ENCODE results near the gene SH3PXD2A. TPM values are rescaled to one million over a fixed set of nuclear protein-coding genes. Genes with fewer than 3 reads are reported as not detected.

SH3PXD2A gene
- total and polyA plus RNA-seq, 2 of the 4 experiments (the other 2 are of a cell fraction), result 6.3 to 23.0 TPM

DNA sequence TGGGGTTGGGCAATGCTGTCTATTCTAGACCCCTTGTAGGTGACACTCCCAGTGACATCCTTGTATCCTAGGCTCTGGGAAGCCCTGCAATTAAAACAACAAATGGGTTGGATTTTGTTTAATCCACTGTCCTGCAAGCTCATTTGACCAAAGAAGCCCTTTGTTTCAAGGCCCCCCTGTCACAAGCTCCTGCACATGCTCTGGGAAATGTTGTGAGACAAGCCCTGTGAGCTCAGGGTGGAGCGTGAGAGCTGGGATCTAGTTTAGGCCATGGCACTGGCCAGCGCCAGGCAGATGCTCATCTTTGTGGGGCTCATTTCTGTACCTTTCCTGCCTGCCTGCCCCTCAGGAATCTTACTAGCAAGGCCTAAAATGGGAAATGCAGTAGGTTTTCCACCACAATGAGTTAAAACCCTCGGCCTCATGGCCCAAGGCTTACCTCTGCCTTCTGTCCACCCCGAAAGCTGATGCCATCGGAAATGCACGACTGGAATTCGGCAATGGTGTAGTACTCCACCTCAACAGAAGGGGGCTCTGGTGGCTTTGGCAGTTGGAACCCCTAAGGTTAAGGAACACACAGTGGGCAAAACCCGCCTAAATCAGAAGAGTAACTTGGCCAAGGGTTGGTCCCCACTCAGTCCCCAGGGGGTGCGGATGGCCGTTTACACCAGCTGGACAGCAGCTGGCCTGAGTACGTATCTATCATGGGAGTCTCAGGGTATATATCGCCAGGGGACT, 249.8 kb downstream of the SH3PXD2A start (continued):
- no peak for TF ChIP-seq MAFK (IDR thresholded peaks at IDR 0.05; ENCODE audit: low read depth, low read length)

DNA sequence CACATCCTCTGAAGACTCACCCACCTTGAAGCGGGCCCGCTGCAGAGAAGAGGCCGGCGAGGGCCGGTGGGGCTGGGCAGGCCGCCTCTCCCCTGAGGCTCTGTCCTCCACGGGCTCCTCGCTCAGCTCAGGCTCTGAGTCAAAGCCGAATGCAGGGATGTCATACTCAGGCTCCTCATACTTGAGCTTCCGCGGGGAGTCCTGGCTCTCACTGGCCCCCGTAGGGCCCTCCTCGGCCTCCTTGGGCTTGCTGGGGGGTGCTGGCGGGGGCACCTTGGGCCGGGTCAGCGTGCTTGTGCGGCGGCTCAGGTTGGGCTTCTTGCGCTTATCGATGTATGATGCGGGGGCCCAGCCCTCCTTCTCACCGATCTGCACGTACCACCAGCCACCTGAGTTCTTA, 252.0 kb downstream of the SH3PXD2A start:
- no peak overlapping the region for H2BK5ac ChIP-seq (ENCODE audit: low read depth, low read length, poor library complexity, severe bottlenecking)
- H3K56ac ChIP-seq (ENCODE audit: extremely low read depth, insufficient read depth, low read length), result no peak overlapping the region
- no peak overlapping the region for H3K27ac ChIP-seq (ENCODE audit: insufficient read depth, low read length)
- H2AK9ac ChIP-seq (replicated peaks; ENCODE audit: low read depth, low read length, poor library complexity), result no peak overlapping the region
- no peak overlapping the region for H3K4me2 ChIP-seq (ENCODE audit: low read depth, low read length)
- no peak for DNase-seq
- no peaks in the 10 kb centered on the region for H3K4me1 ChIP-seq (ENCODE audit: control insufficient read depth, insufficient read depth, low read length)
- H3K4ac ChIP-seq (ENCODE audit: low read depth, low read length), result no peak overlapping the region
- H3K9ac ChIP-seq (ENCODE audit: low read depth, low read length), result no peak overlapping the region
- H4K8ac ChIP-seq (ENCODE audit: low read depth in 2 of 2, low read length in 2 of 2), result no peak overlapping the region
- H3K9me1 ChIP-seq (ENCODE audit: insufficient read depth, low read length), result no peaks in the 10 kb centered on the region
- CTCF ChIA-PET, result no interaction called here
- H3K27me3 ChIP-seq (ENCODE audit: control insufficient read depth, insufficient read depth, low read length), result no peaks in the 10 kb centered on the region
- no peaks in the 10 kb centered on the region for H3K9me3 ChIP-seq (ENCODE audit: control insufficient read depth, insufficient read depth, low read length)
- intact Hi-C loops (cut with micrococcal nuclease), result no loop called here
- no peak overlapping the region for H4K91ac ChIP-seq (ENCODE audit: insufficient read depth, low read depth, low read length)
- H2BK15ac ChIP-seq (ENCODE audit: low read depth, low read length), result no peak overlapping the region
- no peak overlapping the region for H3K14ac ChIP-seq (replicated peaks; ENCODE audit: low read depth, low read length)
- POLR2A ChIA-PET (ENCODE audit: unreplicated experiment), result no interaction called here
- ATAC-seq (ENCODE audit: low read depth), result no peak
- no peak overlapping the region for H2AK5ac ChIP-seq (ENCODE audit: low read depth, low read length)
- no peak overlapping the region for H2BK20ac ChIP-seq (ENCODE audit: low read depth, low read length)
- H3K4me3 ChIP-seq (ENCODE audit: insufficient read depth, low read depth, low read length), result no peak overlapping the region
- H4K5ac ChIP-seq (ENCODE audit: low read depth, low read length), result no peak overlapping the region
- no TSS peak for BruUV-seq (replicated peaks)
- no peak overlapping the region for H3K23ac ChIP-seq (ENCODE audit: low read depth, low read length)
- H3K79me1 ChIP-seq (ENCODE audit: low read depth in 1 of 2, low read length in 2 of 2), result peaks cover 0 to 24% of the 10 kb centered on the region in 2 experiments; a peak in 2 of 4 replicates
- 95% methylated on average over 12 of the region's 23 CpGs; no CpG with 5 or more reads in 1 of the 2 experiments for WGBS, 2 experiments (ENCODE audit: extremely low coverage in 2 of 2, insufficient read length in 1 of 2)
- H2AFZ ChIP-seq (replicated peaks; ENCODE audit: low read length, poor library complexity), result no peak overlapping the region
- H4K20me1 ChIP-seq (ENCODE audit: insufficient read depth, low read length), result peaks cover 3% of the 10 kb centered on the region; the same call in 1 of the 2 replicates
- H2BK120ac ChIP-seq (ENCODE audit: low read depth, low read length), result no peak overlapping the region
- no peak overlapping the region for H3K18ac ChIP-seq (ENCODE audit: low read depth, low read length)
- in situ Hi-C loops (cut with MboI; ENCODE audit: low sequenced_read_pairs), result no loop called here
- dilution Hi-C loops (cut with HindIII; ENCODE audit: low sequenced_read_pairs, unreplicated experiment), result no loop called here
- H3K36me3 ChIP-seq (ENCODE audit: control insufficient read depth, insufficient read depth, low read length), result peaks cover 46% of the 10 kb centered on the region
- TF ChIP-seq CEBPB (IDR thresholded peaks at IDR 0.05; ENCODE audit: low read depth, low read length) (no peak), SMC3 (IDR thresholded peaks at IDR 0.05; ENCODE audit: low read depth, low read length) (no peak), RFX5 (IDR thresholded peaks at IDR 0.05; ENCODE audit: low read depth, low read length) (no peak), MAFK (IDR thresholded peaks at IDR 0.05; ENCODE audit: low read depth, low read length) (no peak), BHLHE40 (IDR thresholded peaks at IDR 0.05; ENCODE audit: low read depth, low read length) (no peak), RAD21 (IDR thresholded peaks at IDR 0.05; ENCODE audit: low read length) (no peak), POLR2A (IDR thresholded peaks at IDR 0.05; ENCODE audit: low read depth, low read length) (no peak), MXI1 (IDR thresholded peaks at IDR 0.05; ENCODE audit: borderline replicate concordance, low read depth, low read length) (no peak), RCOR1 (IDR thresholded peaks at IDR 0.05; ENCODE audit: insufficient replicate concordance, low read length) (no peak), CHD1 (IDR thresholded peaks at IDR 0.05; ENCODE audit: low read depth, low read length) (no peak), FOS (IDR thresholded peaks at IDR 0.05; ENCODE audit: low read depth, low read length) (no peak)
- TF ChIP-seq, protein P1, sequence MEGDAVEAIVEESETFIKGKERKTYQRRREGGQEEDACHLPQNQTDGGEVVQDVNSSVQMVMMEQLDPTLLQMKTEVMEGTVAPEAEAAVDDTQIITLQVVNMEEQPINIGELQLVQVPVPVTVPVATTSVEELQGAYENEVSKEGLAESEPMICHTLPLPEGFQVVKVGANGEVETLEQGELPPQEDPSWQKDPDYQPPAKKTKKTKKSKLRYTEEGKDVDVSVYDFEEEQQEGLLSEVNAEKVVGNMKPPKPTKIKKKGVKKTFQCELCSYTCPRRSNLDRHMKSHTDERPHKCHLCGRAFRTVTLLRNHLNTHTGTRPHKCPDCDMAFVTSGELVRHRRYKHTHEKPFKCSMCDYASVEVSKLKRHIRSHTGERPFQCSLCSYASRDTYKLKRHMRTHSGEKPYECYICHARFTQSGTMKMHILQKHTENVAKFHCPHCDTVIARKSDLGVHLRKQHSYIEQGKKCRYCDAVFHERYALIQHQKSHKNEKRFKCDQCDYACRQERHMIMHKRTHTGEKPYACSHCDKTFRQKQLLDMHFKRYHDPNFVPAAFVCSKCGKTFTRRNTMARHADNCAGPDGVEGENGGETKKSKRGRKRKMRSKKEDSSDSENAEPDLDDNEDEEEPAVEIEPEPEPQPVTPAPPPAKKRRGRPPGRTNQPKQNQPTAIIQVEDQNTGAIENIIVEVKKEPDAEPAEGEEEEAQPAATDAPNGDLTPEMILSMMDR (conservative IDR thresholded peaks at IDR 0.05; ENCODE audit: low read depth, low read length), result no peak
- TF ChIP-seq, protein P2, sequence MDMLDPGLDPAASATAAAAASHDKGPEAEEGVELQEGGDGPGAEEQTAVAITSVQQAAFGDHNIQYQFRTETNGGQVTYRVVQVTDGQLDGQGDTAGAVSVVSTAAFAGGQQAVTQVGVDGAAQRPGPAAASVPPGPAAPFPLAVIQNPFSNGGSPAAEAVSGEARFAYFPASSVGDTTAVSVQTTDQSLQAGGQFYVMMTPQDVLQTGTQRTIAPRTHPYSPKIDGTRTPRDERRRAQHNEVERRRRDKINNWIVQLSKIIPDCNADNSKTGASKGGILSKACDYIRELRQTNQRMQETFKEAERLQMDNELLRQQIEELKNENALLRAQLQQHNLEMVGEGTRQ (IDR thresholded peaks at IDR 0.05; ENCODE audit: low read depth, low read length), result no peak
- TF ChIP-seq, protein P3, sequence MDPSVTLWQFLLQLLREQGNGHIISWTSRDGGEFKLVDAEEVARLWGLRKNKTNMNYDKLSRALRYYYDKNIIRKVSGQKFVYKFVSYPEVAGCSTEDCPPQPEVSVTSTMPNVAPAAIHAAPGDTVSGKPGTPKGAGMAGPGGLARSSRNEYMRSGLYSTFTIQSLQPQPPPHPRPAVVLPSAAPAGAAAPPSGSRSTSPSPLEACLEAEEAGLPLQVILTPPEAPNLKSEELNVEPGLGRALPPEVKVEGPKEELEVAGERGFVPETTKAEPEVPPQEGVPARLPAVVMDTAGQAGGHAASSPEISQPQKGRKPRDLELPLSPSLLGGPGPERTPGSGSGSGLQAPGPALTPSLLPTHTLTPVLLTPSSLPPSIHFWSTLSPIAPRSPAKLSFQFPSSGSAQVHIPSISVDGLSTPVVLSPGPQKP (IDR thresholded peaks at IDR 0.05; ENCODE audit: borderline replicate concordance, low read depth, low read length), result no peak
